Activated CD8-positive, alpha-beta T cell treated with anti-CD3 and anti-CD28 coated beads for 36 hours (primary cell): ENCODE results near the gene IQSEC3. TPM values are rescaled to one million over a fixed set of nuclear protein-coding genes. Genes with fewer than 3 reads are reported as not detected.

Experiments
- ATAC-seq: fragments of 200-7000 bp; cut with Tn5 transposase; one replicate; pipeline ENCODE4 v1.10.0; 2021; ENCODE audit warnings: mild to moderate bottlenecking, moderate library complexity
- CTCF ChIA-PET: fragments of 350-600 bp; sonication (Branson Sonifier 250); formaldehyde crosslinking; loops from one replicate; lab custom pipeline; 2021; ENCODE audit warnings: antibody characterized with exemption; lab: Charles Lee
- POLR2A ChIA-PET: fragments of 350-600 bp; sonication (Branson Sonifier 250); formaldehyde crosslinking; loops from one replicate; lab custom pipeline; 2021; ENCODE audit warnings: antibody characterized with exemption; lab: Charles Lee
- DNase-seq: peaks from one replicate; pipeline ENCODE4 v3.0.0-alpha.2; 2020
- H3K27ac Mint-ChIP-seq: one replicate; pipeline ENCODE4 v1.8.0; 2021; ENCODE audit warnings: mild to moderate bottlenecking, mixed read lengths
- H3K27me3 Mint-ChIP-seq: one replicate; pipeline ENCODE4 v1.8.0; 2021; ENCODE audit warnings: mixed read lengths
- H3K36me3 Mint-ChIP-seq: one replicate; pipeline ENCODE4 v1.8.0; 2021; ENCODE audit warnings: low read depth, mixed read lengths
- H3K4me1 Mint-ChIP-seq: one replicate; pipeline ENCODE4 v1.8.0; 2021; ENCODE audit warnings: low read depth, mixed read lengths
- H3K4me3 Mint-ChIP-seq: one replicate; pipeline ENCODE4 v1.8.0; 2021; ENCODE audit warnings: mild to moderate bottlenecking, moderate library complexity, mixed read lengths
- H3K9me3 Mint-ChIP-seq: one replicate; pipeline ENCODE4 v1.8.0; 2021; ENCODE audit warnings: mixed read lengths
- CTCF ChIP-seq: fragments of 200-600 bp; IDR thresholded peaks from one replicate; pipeline ENCODE4 v1.8.0; 2022; ENCODE audit warnings: antibody characterized with exemption, mild to moderate bottlenecking
- intact Hi-C: fragments of 100-400 bp; cut with micrococcal nuclease; formaldehyde crosslinking; loops from one replicate; pipeline ENCODE4 v1.10.0; 2022
- total RNA-seq, 2 experiments: library from RNA; stranded (reverse); gene quantifications; one replicate each; pipeline ENCODE4 v1.2.3, GENCODE V29; 2021

The IQSEC3 gene
- total RNA-seq, 2 experiments from 2014 or later = 2.5 to 2.7 TPM

- intact Hi-C loops = no loop called here
Measured at GRCh38 chr12:87856-88255, 21.3 kb downstream of the IQSEC3 start.

GRCh38 chr12:89653-90052 lies 23.1 kb downstream of the IQSEC3 start:
- ATAC-seq (no peak), DNase-seq (no peak)
- CTCF ChIA-PET = no interaction called here
- Mint-ChIP-seq H3K27me3 (peaks cover 3% of the 10 kb centered on the region), H3K27ac (no peak overlapping the region), H3K4me3 (no peak overlapping the region), H3K36me3 (no peaks in the 10 kb centered on the region), H3K9me3 (peaks cover 5% of the 10 kb centered on the region), H3K4me1 (no peaks in the 10 kb centered on the region)
- no peak for TF ChIP-seq CTCF
- POLR2A ChIA-PET = no interaction called here
- intact Hi-C loops = no loop called here

More at GRCh38 chr12:87856-88255, 21.3 kb downstream of the IQSEC3 start:
- no peak for ATAC-seq
- Mint-ChIP-seq H3K36me3 (no peaks in the 10 kb centered on the region), H3K4me1 (no peaks in the 10 kb centered on the region), H3K27ac (no peak overlapping the region), H3K9me3 (peaks cover 5% of the 10 kb centered on the region), H3K27me3 (no peaks in the 10 kb centered on the region), H3K4me3 (no peak overlapping the region)
- POLR2A ChIA-PET = no interaction called here
- no peak for DNase-seq
- TF ChIP-seq CTCF = no peak
- CTCF ChIA-PET = no interaction called here

- Mint-ChIP-seq H3K36me3 (no peaks in the 10 kb centered on the region), H3K27ac (no peak overlapping the region), H3K9me3 (peaks cover 5% of the 10 kb centered on the region), H3K27me3 (peaks cover 3% of the 10 kb centered on the region), H3K4me3 (no peak overlapping the region), H3K4me1 (no peaks in the 10 kb centered on the region)
- CTCF ChIA-PET = no interaction called here
- ATAC-seq (no peak), DNase-seq (no peak)
- TF ChIP-seq CTCF = no peak
- POLR2A ChIA-PET = no interaction called here
- intact Hi-C loops = no loop called here
Measured at GRCh38 chr12:91213-91612, 24.6 kb downstream of the IQSEC3 start.

- ATAC-seq = no peak
- peaks cover 5% of the 10 kb centered on the region for H3K9me3 Mint-ChIP-seq
- ChIA-PET CTCF (no interaction called here), POLR2A (no interaction called here)
- DNase-seq = no peak
- H3K36me3 Mint-ChIP-seq = no peaks in the 10 kb centered on the region
- H3K27me3 Mint-ChIP-seq = peaks cover 3% of the 10 kb centered on the region
- no peak overlapping the region for H3K4me3 Mint-ChIP-seq
- H3K4me1 Mint-ChIP-seq = no peaks in the 10 kb centered on the region
- TF ChIP-seq CTCF = no peak
- no peak overlapping the region for H3K27ac Mint-ChIP-seq
- intact Hi-C loops = no loop called here
Measured at GRCh38 chr12:93266-94005, 26.9 kb downstream of the IQSEC3 start.

- ATAC-seq = no peak
- Mint-ChIP-seq H3K36me3 (no peaks in the 10 kb centered on the region), H3K27ac (no peak overlapping the region), H3K27me3 (peaks cover 14% of the 10 kb centered on the region), H3K9me3 (no peaks in the 10 kb centered on the region), H3K4me3 (no peak overlapping the region), H3K4me1 (no peaks in the 10 kb centered on the region)
- DNase-seq = no peak
- ChIA-PET CTCF (no interaction called here), POLR2A (interaction anchor here (0.6 kb wide), 1 partner anchor 14 kb away, joined by 3 read pairs; no protein-coding TSS in a partner anchor)
- no peak for TF ChIP-seq CTCF
- intact Hi-C loops = no loop called here
Measured at GRCh38 chr12:96543-96942, 30.0 kb downstream of the IQSEC3 start.
